NCI-H82 treated with DMSO at 0.1 percent for 48 hours (cell line): ENCODE data around the gene DKK3.

ENCODE experiments used
- DNase-seq: peaks from one replicate; lab custom pipeline; 2025; ENCODE audit not compliant: unreplicated experiment; lab: John Stamatoyannopoulos, UW

Gene DKK3

GRCh38 chr11:12005476-12005875, 3.0 kb downstream of the DKK3 start:
- DNase-seq: no peak

- DNase-seq: no peak
Measured at GRCh38 chr11:12005061-12005460, 3.4 kb downstream of the DKK3 start.

- DNase-seq: no peak
Measured at GRCh38 chr11:12003815-12004214, 4.6 kb downstream of the DKK3 start.

- DNase-seq: no peak
Measured at GRCh38 chr11:12003336-12003735, 5.1 kb downstream of the DKK3 start.

GRCh38 chr11:12001186-12001585, 7.2 kb downstream of the DKK3 start:
- no peak for DNase-seq

- no peak for DNase-seq
Measured at GRCh38 chr11:11998091-11998781, 10.2 kb downstream of the DKK3 start.

GRCh38 chr11:11997049-11997322, 11.4 kb downstream of the DKK3 start:
- DNase-seq: no peak

- no peak for DNase-seq
Measured at GRCh38 chr11:11996321-11997048, 11.9 kb downstream of the DKK3 start.

GRCh38 chr11:11995601-11996000, 12.8 kb downstream of the DKK3 start:
- DNase-seq: no peak

GRCh38 chr11:11993839-11994238, 14.6 kb downstream of the DKK3 start:
- no peak for DNase-seq

- DNase-seq: no peak
Measured at GRCh38 chr11:11992257-11993212, 15.9 kb downstream of the DKK3 start.

- DNase-seq: no peak
Measured at GRCh38 chr11:11989774-11990744, 18.4 kb downstream of the DKK3 start.

GRCh38 chr11:11988681-11989261, 19.7 kb downstream of the DKK3 start:
- DNase-seq: no peak

- DNase-seq: no peak
Measured at GRCh38 chr11:11988099-11988651, 20.3 kb downstream of the DKK3 start.

GRCh38 chr11:11987503-11988022, 20.9 kb downstream of the DKK3 start:
- DNase-seq: no peak

- no peak for DNase-seq
Measured at GRCh38 chr11:11985954-11986949, 22.2 kb downstream of the DKK3 start.

- no peak for DNase-seq
Measured at GRCh38 chr11:11985016-11985715, 23.3 kb downstream of the DKK3 start.

- DNase-seq: no peak
Measured at GRCh38 chr11:11984563-11984962, 23.9 kb downstream of the DKK3 start.
